Liver (tissue), 9 donors: ENCODE results near the gene MBD3L2. TPM values are rescaled to one million over a fixed set of nuclear protein-coding genes. Genes with fewer than 3 reads are reported as not detected.

Experiments
- DNase-seq: peaks from one replicate; pipeline ENCODE4 v3.0.0-alpha.2; 2017; ENCODE audit warnings: low spot score
- H3K27ac ChIP-seq, 2 donors: one replicate each; pipeline ENCODE4 v1.7.0; 2013; ENCODE audit warnings: inconsistent platforms in 2 of 2, low read length in 2 of 2, control low read depth in 1 of 2, low read depth in 1 of 2, mild to moderate bottlenecking in 1 of 2
- H3K27me3 ChIP-seq, 4 donors: one replicate each; pipeline versions ENCODE4 v1.6.1 to v1.7.0; 2013; ENCODE audit warnings: low read length in 3 of 4, inconsistent platforms in 1 of 4, mild to moderate bottlenecking in 1 of 4, moderate library complexity in 1 of 4; ENCODE audit not compliant: control insufficient read depth in 4 of 4, insufficient read depth in 4 of 4
- H3K36me3 ChIP-seq, 4 donors: one replicate each; pipeline versions ENCODE4 v1.6.1 to v1.7.0; 2013; ENCODE audit warnings: low read length in 3 of 4, mild to moderate bottlenecking in 3 of 4, low read depth in 1 of 4, moderate library complexity in 1 of 4; ENCODE audit not compliant: control insufficient read depth in 4 of 4, insufficient read depth in 3 of 4
- H3K4me1 ChIP-seq, 4 donors: one replicate each; pipeline versions ENCODE4 v1.6.1 to v1.7.0; 2013; ENCODE audit warnings: low read length in 3 of 4, mild to moderate bottlenecking in 3 of 4, moderate library complexity in 1 of 4; ENCODE audit not compliant: control insufficient read depth in 4 of 4, insufficient read depth in 4 of 4
- H3K4me3 ChIP-seq, 3 donors: one replicate each; pipeline versions ENCODE4 v1.6.1 to v1.7.0; 2013; ENCODE audit warnings: low read length in 3 of 3, control low read depth in 1 of 3, low read depth in 1 of 3, mild to moderate bottlenecking in 1 of 3
- H3K9ac ChIP-seq, 2 donors: one replicate each; pipeline ENCODE4 v1.7.0; 2013; ENCODE audit warnings: low read length in 2 of 2, mild to moderate bottlenecking in 2 of 2, moderate library complexity in 2 of 2, control low read depth in 1 of 2, low read depth in 1 of 2
- H3K9me3 ChIP-seq, 4 donors: one replicate each; pipeline versions ENCODE4 v1.6.1 to v1.7.0; 2013; ENCODE audit warnings: low read length in 3 of 4; ENCODE audit not compliant: control insufficient read depth in 4 of 4
- EGR1 ChIP-seq, 2 donors: IDR thresholded peaks; 2 replicates each; pipeline ENCODE4 v1.6.1; 2016 to 2018; ENCODE audit warnings: antibody characterized with exemption in 2 of 2, low read depth in 2 of 2
- FOXA1 ChIP-seq: IDR thresholded peaks from 2 replicates; pipeline ENCODE4 v1.6.1; 2016; ENCODE audit warnings: antibody characterized with exemption
- FOXA2 ChIP-seq: IDR thresholded peaks from 2 replicates; pipeline ENCODE4 v1.6.1; 2016; ENCODE audit warnings: antibody characterized with exemption
- GABPA ChIP-seq, 2 donors: IDR thresholded peaks in 1 of 2; conservative IDR thresholded peaks in 1 of 2; 2 replicates each; pipeline ENCODE4 v1.6.1; 2016; ENCODE audit warnings: antibody characterized with exemption in 2 of 2, mild to moderate bottlenecking in 1 of 2, moderate library complexity in 1 of 2
- HNF4A ChIP-seq, 2 donors: conservative IDR thresholded peaks; 2 replicates each; pipeline ENCODE4 v1.6.1; 2016; ENCODE audit warnings: antibody characterized with exemption in 2 of 2, mild to moderate bottlenecking in 2 of 2
- HNF4G ChIP-seq: IDR thresholded peaks from 2 replicates; pipeline ENCODE4 v1.6.1; 2016; ENCODE audit warnings: antibody characterized with exemption
- JUND ChIP-seq, 2 donors: IDR thresholded peaks; 2 replicates each; pipeline ENCODE4 v1.6.1; 2016; ENCODE audit warnings: antibody characterized with exemption in 2 of 2
- NR2F2 ChIP-seq: IDR thresholded peaks from 2 replicates; pipeline ENCODE4 v1.6.1; 2016; ENCODE audit warnings: antibody characterized with exemption
- RAD21 ChIP-seq, 2 donors: IDR thresholded peaks; 2 replicates each; pipeline ENCODE4 v1.6.1; 2016; ENCODE audit warnings: antibody characterized with exemption in 2 of 2, mild to moderate bottlenecking in 2 of 2
- RXRA ChIP-seq, 2 donors: IDR thresholded peaks; 2 replicates each; pipeline ENCODE4 v1.6.1; 2017 to 2018; ENCODE audit warnings: antibody characterized with exemption in 2 of 2, mild to moderate bottlenecking in 1 of 2
- SP1 ChIP-seq: IDR thresholded peaks from 2 replicates; pipeline ENCODE4 v1.6.1; 2018; ENCODE audit warnings: antibody characterized with exemption, mild to moderate bottlenecking
- TAF1 ChIP-seq: conservative IDR thresholded peaks from 2 replicates; pipeline ENCODE4 v1.6.1; 2016; ENCODE audit warnings: antibody characterized with exemption, mild to moderate bottlenecking
- YY1 ChIP-seq: IDR thresholded peaks from 2 replicates; pipeline ENCODE4 v1.6.1; 2016; ENCODE audit warnings: antibody characterized with exemption, mild to moderate bottlenecking
- WGBS: extraction: QIAGEN DNeasy Blood & Tissue Kit; methylation state at CpG from one replicate; pipeline ENCODE4 v1.1.7; 2013; 5-methylcytosine and 5-hydroxymethylcytosine counted together
- polyA plus RNA-seq, 2 donors: library from polyadenylated mRNA; stranded (reverse) in 1 of 2; unstranded in 1 of 2; fragments of 200-250 nt in 1 of 2; fragments of >200 nt in 1 of 2; fragmentation: Nextera tagmentation in 1 of 2; extraction: Ambion mirVana in 1 of 2; gene quantifications; one replicate each; pipeline versions ENCODE4 v1.2.1 to v1.2.3, GENCODE V29; 2013 to 2015
- total RNA-seq, 2 donors: library from RNA; depleted of rRNA; stranded (reverse); fragments of >200 nt; gene quantifications; one replicate each; pipeline ENCODE4 v1.2.3, GENCODE V29; 2014
- TF ChIP-seq, protein P1 (sequence below): IDR thresholded peaks from 2 replicates; pipeline ENCODE4 v1.6.1; 2016; ENCODE audit warnings: antibody characterized with exemption
- TF ChIP-seq, protein P2 (sequence below): IDR thresholded peaks from 2 replicates; pipeline ENCODE4 v1.6.1; 2016; ENCODE audit warnings: antibody characterized with exemption, mild to moderate bottlenecking
- TF ChIP-seq, protein P3 (sequence below): IDR thresholded peaks from 2 replicates; pipeline ENCODE4 v1.6.1; 2016; ENCODE audit warnings: antibody characterized with exemption
- TF ChIP-seq, protein P4 (sequence below): IDR thresholded peaks from 2 replicates; pipeline ENCODE4 v1.6.1; 2016; ENCODE audit warnings: antibody characterized with exemption
- TF ChIP-seq, protein P5 (sequence below): fragments of 150-350 bp; IDR thresholded peaks from 2 replicates; pipeline ENCODE4 v1.5.1; 2017; ENCODE audit warnings: improper control_type of control experiment, low read depth, low read length; ENCODE audit not compliant: missing input control
- donor health status: healthy.
- donor health status: healthy.
- donor health status: healthy.
- donor health status: healthy.
- donor health status: healthy.

MBD3L2 gene
- total and polyA plus RNA-seq, 4 donors: not detected

DNA sequence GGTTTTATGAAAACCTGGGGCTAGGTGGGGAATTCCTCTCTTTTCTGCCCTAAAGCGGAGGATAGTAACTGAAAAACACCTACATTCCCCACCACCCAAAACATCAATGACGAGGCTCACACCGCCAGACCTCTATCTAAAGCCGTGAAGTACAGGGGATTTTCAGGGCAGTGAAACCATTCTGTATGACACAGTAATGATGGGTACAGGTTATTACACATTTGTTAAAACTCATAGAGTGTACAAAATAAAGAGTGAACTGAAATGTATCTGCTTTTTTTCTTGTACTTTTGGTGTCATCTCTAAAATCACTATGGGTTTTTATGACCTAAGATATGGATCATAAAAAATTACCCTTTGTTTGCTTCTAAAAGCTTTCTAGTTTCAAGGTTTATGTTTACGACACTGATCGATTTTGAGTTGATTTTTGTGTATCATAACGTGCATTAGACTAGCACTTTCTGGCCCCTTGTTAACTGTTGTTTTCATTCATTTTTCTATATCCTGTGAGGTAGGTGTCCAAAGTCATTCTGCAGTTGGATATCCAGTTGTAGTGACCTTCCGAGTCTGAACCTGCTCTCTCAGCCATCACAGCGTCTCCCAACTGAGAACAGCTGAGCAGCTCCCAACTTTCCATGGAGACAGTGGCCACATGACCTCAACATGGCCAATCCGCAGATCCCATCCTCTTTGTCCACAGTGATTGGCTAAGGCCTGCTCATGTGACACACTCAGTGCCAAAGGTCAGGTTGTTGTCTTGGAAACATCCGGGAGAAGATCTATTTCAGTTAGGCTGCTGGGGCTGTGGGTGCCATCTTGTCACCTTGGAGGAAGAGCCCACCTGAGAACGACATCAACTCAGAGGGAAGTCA lies 38.2 kb upstream of the MBD3L2 start:
- 80% methylated on average over 12 of the region's 12 CpGs for WGBS
- Histone ChIP-seq H3K4me3 (no peak overlapping the region), H3K9ac (no peak overlapping the region), H3K9me3 (no peaks in the 10 kb centered on the region), H3K36me3 (no peaks in the 10 kb centered on the region), H3K4me1 (no peaks in the 10 kb centered on the region), H3K27ac (no peak overlapping the region), H3K27me3 (peaks cover 0 to 2% (median 0%) of the 10 kb centered on the region in 4 donors)
- DNase-seq: no peak
- TF ChIP-seq NR2F2 (no peak), RXRA (IDR thresholded peaks at IDR 0.05) (no peak), SP1 (no peak), FOXA2 (no peak), FOXA1 (no peak), GABPA (IDR thresholded peaks at IDR 0.05 in 1 of 2, conservative IDR thresholded peaks at IDR 0.05 in 1 of 2) (no peak), JUND (IDR thresholded peaks at IDR 0.05) (no peak), HNF4G (no peak), HNF4A (conservative IDR thresholded peaks at IDR 0.05) (no peak), EGR1 (IDR thresholded peaks at IDR 0.05; ENCODE audit: low read depth in 2 of 2) (no peak), TAF1 (no peak)
- TF ChIP-seq, protein P1, sequence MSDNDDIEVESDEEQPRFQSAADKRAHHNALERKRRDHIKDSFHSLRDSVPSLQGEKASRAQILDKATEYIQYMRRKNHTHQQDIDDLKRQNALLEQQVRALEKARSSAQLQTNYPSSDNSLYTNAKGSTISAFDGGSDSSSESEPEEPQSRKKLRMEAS: no peak
- TF ChIP-seq, protein P2, sequence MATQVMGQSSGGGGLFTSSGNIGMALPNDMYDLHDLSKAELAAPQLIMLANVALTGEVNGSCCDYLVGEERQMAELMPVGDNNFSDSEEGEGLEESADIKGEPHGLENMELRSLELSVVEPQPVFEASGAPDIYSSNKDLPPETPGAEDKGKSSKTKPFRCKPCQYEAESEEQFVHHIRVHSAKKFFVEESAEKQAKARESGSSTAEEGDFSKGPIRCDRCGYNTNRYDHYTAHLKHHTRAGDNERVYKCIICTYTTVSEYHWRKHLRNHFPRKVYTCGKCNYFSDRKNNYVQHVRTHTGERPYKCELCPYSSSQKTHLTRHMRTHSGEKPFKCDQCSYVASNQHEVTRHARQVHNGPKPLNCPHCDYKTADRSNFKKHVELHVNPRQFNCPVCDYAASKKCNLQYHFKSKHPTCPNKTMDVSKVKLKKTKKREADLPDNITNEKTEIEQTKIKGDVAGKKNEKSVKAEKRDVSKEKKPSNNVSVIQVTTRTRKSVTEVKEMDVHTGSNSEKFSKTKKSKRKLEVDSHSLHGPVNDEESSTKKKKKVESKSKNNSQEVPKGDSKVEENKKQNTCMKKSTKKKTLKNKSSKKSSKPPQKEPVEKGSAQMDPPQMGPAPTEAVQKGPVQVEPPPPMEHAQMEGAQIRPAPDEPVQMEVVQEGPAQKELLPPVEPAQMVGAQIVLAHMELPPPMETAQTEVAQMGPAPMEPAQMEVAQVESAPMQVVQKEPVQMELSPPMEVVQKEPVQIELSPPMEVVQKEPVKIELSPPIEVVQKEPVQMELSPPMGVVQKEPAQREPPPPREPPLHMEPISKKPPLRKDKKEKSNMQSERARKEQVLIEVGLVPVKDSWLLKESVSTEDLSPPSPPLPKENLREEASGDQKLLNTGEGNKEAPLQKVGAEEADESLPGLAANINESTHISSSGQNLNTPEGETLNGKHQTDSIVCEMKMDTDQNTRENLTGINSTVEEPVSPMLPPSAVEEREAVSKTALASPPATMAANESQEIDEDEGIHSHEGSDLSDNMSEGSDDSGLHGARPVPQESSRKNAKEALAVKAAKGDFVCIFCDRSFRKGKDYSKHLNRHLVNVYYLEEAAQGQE: no peak

DNA sequence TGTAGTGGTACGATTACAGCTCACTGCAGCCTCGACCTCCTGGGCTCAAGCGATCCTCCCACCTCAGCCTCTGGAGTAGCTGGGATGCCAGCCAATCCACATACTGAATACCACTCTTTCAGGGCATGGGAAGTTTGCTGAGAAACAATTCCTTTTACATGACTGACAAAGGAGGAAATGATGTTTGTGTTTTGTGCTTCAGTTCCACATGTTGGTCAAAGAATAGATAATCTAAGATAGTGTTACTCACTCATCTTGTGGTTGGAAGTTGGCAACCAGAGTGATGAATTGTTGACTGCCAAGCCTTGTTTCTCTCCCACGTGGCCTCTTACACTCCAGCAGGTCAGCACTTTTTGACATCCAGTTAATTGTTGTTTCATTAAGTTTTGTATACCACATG lies 35.4 kb upstream of the MBD3L2 start:
- TF ChIP-seq RXRA (IDR thresholded peaks at IDR 0.05) (no peak), SP1 (no peak), FOXA2 (no peak), EGR1 (IDR thresholded peaks at IDR 0.05; ENCODE audit: low read depth in 2 of 2) (no peak), GABPA (IDR thresholded peaks at IDR 0.05 in 1 of 2, conservative IDR thresholded peaks at IDR 0.05 in 1 of 2) (no peak), TAF1 (no peak), HNF4G (no peak), HNF4A (conservative IDR thresholded peaks at IDR 0.05) (no peak), NR2F2 (no peak), JUND (IDR thresholded peaks at IDR 0.05) (no peak), YY1 (no peak), RAD21 (IDR thresholded peaks at IDR 0.05) (no peak), FOXA1 (no peak)
- TF ChIP-seq, protein P1: no peak
- TF ChIP-seq, protein P3, sequence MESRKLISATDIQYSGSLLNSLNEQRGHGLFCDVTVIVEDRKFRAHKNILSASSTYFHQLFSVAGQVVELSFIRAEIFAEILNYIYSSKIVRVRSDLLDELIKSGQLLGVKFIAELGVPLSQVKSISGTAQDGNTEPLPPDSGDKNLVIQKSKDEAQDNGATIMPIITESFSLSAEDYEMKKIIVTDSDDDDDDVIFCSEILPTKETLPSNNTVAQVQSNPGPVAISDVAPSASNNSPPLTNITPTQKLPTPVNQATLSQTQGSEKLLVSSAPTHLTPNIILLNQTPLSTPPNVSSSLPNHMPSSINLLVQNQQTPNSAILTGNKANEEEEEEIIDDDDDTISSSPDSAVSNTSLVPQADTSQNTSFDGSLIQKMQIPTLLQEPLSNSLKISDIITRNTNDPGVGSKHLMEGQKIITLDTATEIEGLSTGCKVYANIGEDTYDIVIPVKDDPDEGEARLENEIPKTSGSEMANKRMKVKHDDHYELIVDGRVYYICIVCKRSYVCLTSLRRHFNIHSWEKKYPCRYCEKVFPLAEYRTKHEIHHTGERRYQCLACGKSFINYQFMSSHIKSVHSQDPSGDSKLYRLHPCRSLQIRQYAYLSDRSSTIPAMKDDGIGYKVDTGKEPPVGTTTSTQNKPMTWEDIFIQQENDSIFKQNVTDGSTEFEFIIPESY: no peak
- TF ChIP-seq, protein P2: no peak
- TF ChIP-seq, protein P4, sequence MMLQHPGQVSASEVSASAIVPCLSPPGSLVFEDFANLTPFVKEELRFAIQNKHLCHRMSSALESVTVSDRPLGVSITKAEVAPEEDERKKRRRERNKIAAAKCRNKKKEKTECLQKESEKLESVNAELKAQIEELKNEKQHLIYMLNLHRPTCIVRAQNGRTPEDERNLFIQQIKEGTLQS: no peak
- TF ChIP-seq, protein P5, sequence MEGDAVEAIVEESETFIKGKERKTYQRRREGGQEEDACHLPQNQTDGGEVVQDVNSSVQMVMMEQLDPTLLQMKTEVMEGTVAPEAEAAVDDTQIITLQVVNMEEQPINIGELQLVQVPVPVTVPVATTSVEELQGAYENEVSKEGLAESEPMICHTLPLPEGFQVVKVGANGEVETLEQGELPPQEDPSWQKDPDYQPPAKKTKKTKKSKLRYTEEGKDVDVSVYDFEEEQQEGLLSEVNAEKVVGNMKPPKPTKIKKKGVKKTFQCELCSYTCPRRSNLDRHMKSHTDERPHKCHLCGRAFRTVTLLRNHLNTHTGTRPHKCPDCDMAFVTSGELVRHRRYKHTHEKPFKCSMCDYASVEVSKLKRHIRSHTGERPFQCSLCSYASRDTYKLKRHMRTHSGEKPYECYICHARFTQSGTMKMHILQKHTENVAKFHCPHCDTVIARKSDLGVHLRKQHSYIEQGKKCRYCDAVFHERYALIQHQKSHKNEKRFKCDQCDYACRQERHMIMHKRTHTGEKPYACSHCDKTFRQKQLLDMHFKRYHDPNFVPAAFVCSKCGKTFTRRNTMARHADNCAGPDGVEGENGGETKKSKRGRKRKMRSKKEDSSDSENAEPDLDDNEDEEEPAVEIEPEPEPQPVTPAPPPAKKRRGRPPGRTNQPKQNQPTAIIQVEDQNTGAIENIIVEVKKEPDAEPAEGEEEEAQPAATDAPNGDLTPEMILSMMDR: no peak
- no peak overlapping the region for H3K4me3 ChIP-seq
- no peaks in the 10 kb centered on the region for H3K9me3 ChIP-seq
- no peak overlapping the region for H3K9ac ChIP-seq
- 67% methylated on average over 4 of the region's 4 CpGs for WGBS
- no peaks in the 10 kb centered on the region for H3K36me3 ChIP-seq
- no peak for DNase-seq
- H3K27me3 ChIP-seq: peaks cover 0 to 2% (median 0%) of the 10 kb centered on the region in 4 donors
- H3K4me1 ChIP-seq: no peaks in the 10 kb centered on the region
- no peak overlapping the region for H3K27ac ChIP-seq
